ENCODE measurements around the gene HTRA1. TPM values are rescaled to one million over a fixed set of nuclear protein-coding genes. Genes with fewer than 3 reads are reported as not detected.

The HTRA1 gene
- total RNA-seq, 1 experiment from 2014 or later, result 0.70 TPM

DNA sequence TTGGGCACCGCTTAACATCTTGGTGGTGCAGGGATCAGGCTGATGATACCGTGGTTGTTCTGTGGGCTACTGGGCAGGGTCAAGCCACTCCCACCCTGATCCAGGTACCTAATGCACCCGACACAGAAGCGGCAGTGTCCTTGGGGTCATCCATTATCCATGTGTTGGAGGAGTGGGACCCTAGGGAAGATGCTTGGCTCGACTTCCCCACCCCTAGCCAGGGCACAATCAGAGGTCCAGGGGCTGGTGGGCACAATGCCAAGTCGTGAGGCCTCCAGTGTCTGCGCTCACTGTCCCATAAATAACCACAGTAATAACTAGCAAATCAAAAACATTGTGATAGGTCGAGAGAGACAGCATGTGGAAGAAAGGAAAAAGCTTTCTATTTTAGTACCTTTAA, 37.7 kb downstream of the HTRA1 start:
- Mint-ChIP-seq H3K9me3 (ENCODE audit: unreplicated experiment) (no peaks in the 10 kb centered on the region), H3K27me3 (ENCODE audit: insufficient read depth, unreplicated experiment) (peaks cover 2% of the 10 kb centered on the region), H3K4me3 (ENCODE audit: unreplicated experiment) (no peak overlapping the region), H3K36me3 (ENCODE audit: insufficient read depth, unreplicated experiment) (no peaks in the 10 kb centered on the region), H3K27ac (ENCODE audit: unreplicated experiment) (no peak overlapping the region), H3K4me1 (ENCODE audit: low read depth, unreplicated experiment) (no peaks in the 10 kb centered on the region)
- no peak for DNase-seq
- no peak overlapping the region for H3K4me3 ChIP-seq (ENCODE audit: low read depth, low read length)
- H3K36me3 ChIP-seq (ENCODE audit: control insufficient read depth, insufficient read depth, low read length), result no peaks in the 10 kb centered on the region
- H3K4me1 ChIP-seq, result no peaks in the 10 kb centered on the region
- H3K9me3 ChIP-seq, result no peaks in the 10 kb centered on the region
- no TSS peak for BruUV-seq (replicated peaks)
- intact Hi-C loops (cut with micrococcal nuclease; ENCODE audit: unreplicated experiment), result no loop called here
- ChIA-PET POLR2A (no interaction called here), CTCF (no interaction called here)
- TF ChIP-seq, protein P1, sequence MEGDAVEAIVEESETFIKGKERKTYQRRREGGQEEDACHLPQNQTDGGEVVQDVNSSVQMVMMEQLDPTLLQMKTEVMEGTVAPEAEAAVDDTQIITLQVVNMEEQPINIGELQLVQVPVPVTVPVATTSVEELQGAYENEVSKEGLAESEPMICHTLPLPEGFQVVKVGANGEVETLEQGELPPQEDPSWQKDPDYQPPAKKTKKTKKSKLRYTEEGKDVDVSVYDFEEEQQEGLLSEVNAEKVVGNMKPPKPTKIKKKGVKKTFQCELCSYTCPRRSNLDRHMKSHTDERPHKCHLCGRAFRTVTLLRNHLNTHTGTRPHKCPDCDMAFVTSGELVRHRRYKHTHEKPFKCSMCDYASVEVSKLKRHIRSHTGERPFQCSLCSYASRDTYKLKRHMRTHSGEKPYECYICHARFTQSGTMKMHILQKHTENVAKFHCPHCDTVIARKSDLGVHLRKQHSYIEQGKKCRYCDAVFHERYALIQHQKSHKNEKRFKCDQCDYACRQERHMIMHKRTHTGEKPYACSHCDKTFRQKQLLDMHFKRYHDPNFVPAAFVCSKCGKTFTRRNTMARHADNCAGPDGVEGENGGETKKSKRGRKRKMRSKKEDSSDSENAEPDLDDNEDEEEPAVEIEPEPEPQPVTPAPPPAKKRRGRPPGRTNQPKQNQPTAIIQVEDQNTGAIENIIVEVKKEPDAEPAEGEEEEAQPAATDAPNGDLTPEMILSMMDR (IDR thresholded peaks at IDR 0.05; ENCODE audit: insufficient read depth in 1 of 2, low read depth in 1 of 2, low read length in 1 of 2, severe bottlenecking in 1 of 2, unreplicated experiment in 1 of 2), result no peak
- no peaks in the 10 kb centered on the region for H3K27me3 ChIP-seq (replicated peaks; ENCODE audit: control insufficient read depth, insufficient read depth, low read length)

DNA sequence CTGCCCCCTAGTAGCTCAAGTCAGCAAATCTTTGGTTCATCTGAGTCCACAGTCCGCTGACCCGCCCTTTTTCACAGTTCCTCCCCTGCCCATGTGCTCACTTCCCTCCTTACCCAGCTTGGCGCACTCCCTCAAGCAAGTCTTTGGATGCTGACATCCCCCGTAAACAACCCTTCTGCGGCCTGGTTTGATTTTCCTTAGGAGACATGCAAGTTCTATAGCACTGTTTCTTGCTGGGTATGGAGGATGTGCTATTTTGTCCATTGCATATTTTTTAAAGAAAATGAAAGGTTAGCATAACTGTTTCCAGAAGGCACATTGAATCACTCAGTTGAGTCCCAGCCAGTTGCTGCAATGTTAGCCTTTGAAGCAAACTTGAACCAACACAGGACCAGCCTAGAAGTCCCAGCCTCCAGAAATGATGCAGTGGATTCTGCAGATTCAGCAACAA, 38.2 kb downstream of the HTRA1 start:
- DNase-seq, result no peak
- H3K36me3 ChIP-seq (ENCODE audit: control insufficient read depth, insufficient read depth, low read length), result no peaks in the 10 kb centered on the region
- H3K9me3 ChIP-seq, result no peaks in the 10 kb centered on the region
- CTCF ChIA-PET, result no interaction called here
- TF ChIP-seq, protein P1 (IDR thresholded peaks at IDR 0.05; ENCODE audit: insufficient read depth in 1 of 2, low read depth in 1 of 2, low read length in 1 of 2, severe bottlenecking in 1 of 2, unreplicated experiment in 1 of 2), result no peak
- H3K27me3 Mint-ChIP-seq (ENCODE audit: insufficient read depth, unreplicated experiment), result peaks cover 2% of the 10 kb centered on the region
- no peaks in the 10 kb centered on the region for H3K4me1 Mint-ChIP-seq (ENCODE audit: low read depth, unreplicated experiment)
- no peaks in the 10 kb centered on the region for H3K4me1 ChIP-seq
- H3K36me3 Mint-ChIP-seq (ENCODE audit: insufficient read depth, unreplicated experiment), result no peaks in the 10 kb centered on the region
- H3K27me3 ChIP-seq (replicated peaks; ENCODE audit: control insufficient read depth, insufficient read depth, low read length), result no peaks in the 10 kb centered on the region
- no TSS peak for BruUV-seq (replicated peaks)
- POLR2A ChIA-PET, result no interaction called here
- H3K27ac Mint-ChIP-seq (ENCODE audit: unreplicated experiment), result no peak overlapping the region
- H3K4me3 Mint-ChIP-seq (ENCODE audit: unreplicated experiment), result no peak overlapping the region
- no peaks in the 10 kb centered on the region for H3K9me3 Mint-ChIP-seq (ENCODE audit: unreplicated experiment)
- intact Hi-C loops (cut with micrococcal nuclease; ENCODE audit: unreplicated experiment), result no loop called here
- H3K4me3 ChIP-seq (ENCODE audit: low read depth, low read length), result no peak overlapping the region

DNA sequence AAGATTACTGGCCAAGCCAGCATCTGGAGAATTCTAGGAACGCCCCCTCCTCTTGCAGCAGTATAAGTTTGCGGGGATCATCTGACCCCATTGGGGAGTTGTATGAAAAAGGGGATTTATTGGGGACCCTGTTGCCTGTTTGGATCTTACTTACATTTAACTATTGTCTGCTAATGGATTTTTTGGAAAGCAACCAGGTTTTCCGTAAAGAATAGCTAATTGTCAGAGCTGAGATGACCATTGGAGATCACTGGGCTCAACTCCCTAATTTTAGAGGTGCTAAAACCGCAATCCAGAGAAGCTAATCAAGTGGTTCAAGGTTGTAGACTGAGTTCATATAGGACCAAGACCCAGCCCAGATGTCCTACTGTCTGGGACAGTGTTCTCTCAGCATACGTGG, 38.8 kb downstream of the HTRA1 start:
- Mint-ChIP-seq H3K36me3 (ENCODE audit: insufficient read depth, unreplicated experiment) (no peaks in the 10 kb centered on the region), H3K4me1 (ENCODE audit: low read depth, unreplicated experiment) (no peaks in the 10 kb centered on the region), H3K27me3 (ENCODE audit: insufficient read depth, unreplicated experiment) (peaks cover 2% of the 10 kb centered on the region), H3K9me3 (ENCODE audit: unreplicated experiment) (no peaks in the 10 kb centered on the region), H3K27ac (ENCODE audit: unreplicated experiment) (no peak overlapping the region), H3K4me3 (ENCODE audit: unreplicated experiment) (no peak overlapping the region)
- Histone ChIP-seq H3K4me1 (no peaks in the 10 kb centered on the region), H3K4me3 (ENCODE audit: low read depth, low read length) (no peak overlapping the region), H3K27me3 (replicated peaks; ENCODE audit: control insufficient read depth, insufficient read depth, low read length) (no peaks in the 10 kb centered on the region), H3K36me3 (ENCODE audit: control insufficient read depth, insufficient read depth, low read length) (no peaks in the 10 kb centered on the region), H3K9me3 (no peaks in the 10 kb centered on the region)
- TF ChIP-seq, protein P1 (IDR thresholded peaks at IDR 0.05; ENCODE audit: insufficient read depth in 1 of 2, low read depth in 1 of 2, low read length in 1 of 2, severe bottlenecking in 1 of 2, unreplicated experiment in 1 of 2), result no peak
- ChIA-PET POLR2A (no interaction called here), CTCF (no interaction called here)
- BruUV-seq (replicated peaks), result no TSS peak
- DNase-seq, result no peak
- intact Hi-C loops (cut with micrococcal nuclease; ENCODE audit: unreplicated experiment), result no loop called here
